HL-60 (cell line): ENCODE data around the gene PPP1R14C.

Source experiments
- DNase-seq, 2 experiments: peaks; one replicate each; pipeline ENCODE4 v3.0.0-alpha.2; 2010 to 2020; ENCODE audit warnings: low read depth in 1 of 2, low spot score in 1 of 2
- H3K27ac ChIP-seq: fragments of 250-450 bp; sonication (Bioruptor Pico); replicated peaks from 2 replicates; pipeline ENCODE4 v1.5.1; 2020; ENCODE audit warnings: mild to moderate bottlenecking, moderate library complexity
- H3K27me3 ChIP-seq: fragments of 250-450 bp; sonication (Bioruptor Pico); 2 replicates; pipeline ENCODE4 v1.5.1; 2021; ENCODE audit warnings: mild to moderate bottlenecking, moderate library complexity; ENCODE audit not compliant: insufficient read depth, poor library complexity, severe bottlenecking
- H3K4me3 ChIP-seq: replicated peaks from 2 replicates; pipeline ENCODE4 v1.5.1; 2011; ENCODE audit warnings: mild to moderate bottlenecking, control low read depth, low read length; ENCODE audit not compliant: insufficient read depth
- GABPA ChIP-seq: IDR thresholded peaks from 2 replicates; pipeline ENCODE4 v1.6.1; 2012; ENCODE audit warnings: low read depth
- POLR2AphosphoS5 ChIP-seq: IDR thresholded peaks from 2 replicates; pipeline ENCODE4 v1.6.1; 2012; ENCODE audit warnings: low read depth
- SPI1 ChIP-seq: IDR thresholded peaks from 2 replicates; pipeline ENCODE4 v1.6.1; 2012; ENCODE audit warnings: low read depth, mild to moderate bottlenecking, borderline replicate concordance
- TF ChIP-seq, protein P1 (sequence below): IDR thresholded peaks from 2 replicates; pipeline ENCODE4 v1.6.1; 2012; ENCODE audit warnings: low read depth; ENCODE audit not compliant: insufficient replicate concordance
- TF ChIP-seq, protein P2 (sequence below): IDR thresholded peaks from one replicate; pipeline ENCODE4 v1.5.1; 2011; ENCODE audit warnings: low read length, control low read depth, inconsistent platforms; ENCODE audit not compliant: insufficient read depth

The PPP1R14C gene

DNA sequence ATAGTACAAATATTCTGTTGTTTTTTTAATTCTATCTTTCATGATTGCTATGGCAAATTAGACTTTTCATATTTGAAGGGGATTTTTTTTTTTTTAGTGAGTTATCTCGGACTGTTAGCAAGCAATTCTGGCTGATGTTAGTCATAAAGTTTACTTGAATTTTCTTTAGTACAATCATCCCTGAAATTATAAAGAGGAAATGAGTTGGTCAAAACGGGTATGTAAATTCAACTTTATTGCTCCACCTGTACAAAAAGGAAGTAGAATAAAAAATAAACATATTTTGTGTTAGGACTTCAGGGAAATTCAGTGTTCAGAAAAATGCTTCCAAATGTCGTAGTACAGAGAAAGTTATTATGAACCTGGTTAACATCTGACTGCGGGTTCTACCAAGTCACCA, 40.3 kb downstream of the PPP1R14C start:
- DNase-seq = no peak
- Histone ChIP-seq H3K27me3 (no peaks in the 10 kb centered on the region), H3K4me3 (no peak overlapping the region), H3K27ac (no peak overlapping the region)
- TF ChIP-seq GABPA (no peak), SPI1 (peak; percentile 26; the same call in 1 of the 2 replicates)

DNA sequence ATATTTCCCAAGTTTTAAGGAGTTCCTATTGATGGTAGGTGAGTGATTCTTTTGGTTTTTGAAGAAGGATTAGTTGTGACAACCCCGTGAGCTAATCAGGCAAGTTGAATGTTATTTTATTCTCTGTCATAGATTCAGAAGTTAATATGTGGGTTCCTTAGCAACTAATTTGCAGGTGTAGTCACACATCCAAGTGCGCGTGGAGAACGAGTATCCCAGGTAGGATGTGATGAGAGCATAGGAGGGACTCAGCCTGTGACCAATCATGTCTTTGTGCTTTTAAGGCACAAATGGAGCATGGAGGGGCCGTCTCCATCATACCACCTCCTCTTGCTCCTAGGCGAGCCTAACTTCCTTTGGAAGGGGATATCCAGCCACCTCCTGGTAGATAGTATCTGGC, 41.1 kb downstream of the PPP1R14C start:
- no peaks in the 10 kb centered on the region for H3K27me3 ChIP-seq
- TF ChIP-seq, protein P1, sequence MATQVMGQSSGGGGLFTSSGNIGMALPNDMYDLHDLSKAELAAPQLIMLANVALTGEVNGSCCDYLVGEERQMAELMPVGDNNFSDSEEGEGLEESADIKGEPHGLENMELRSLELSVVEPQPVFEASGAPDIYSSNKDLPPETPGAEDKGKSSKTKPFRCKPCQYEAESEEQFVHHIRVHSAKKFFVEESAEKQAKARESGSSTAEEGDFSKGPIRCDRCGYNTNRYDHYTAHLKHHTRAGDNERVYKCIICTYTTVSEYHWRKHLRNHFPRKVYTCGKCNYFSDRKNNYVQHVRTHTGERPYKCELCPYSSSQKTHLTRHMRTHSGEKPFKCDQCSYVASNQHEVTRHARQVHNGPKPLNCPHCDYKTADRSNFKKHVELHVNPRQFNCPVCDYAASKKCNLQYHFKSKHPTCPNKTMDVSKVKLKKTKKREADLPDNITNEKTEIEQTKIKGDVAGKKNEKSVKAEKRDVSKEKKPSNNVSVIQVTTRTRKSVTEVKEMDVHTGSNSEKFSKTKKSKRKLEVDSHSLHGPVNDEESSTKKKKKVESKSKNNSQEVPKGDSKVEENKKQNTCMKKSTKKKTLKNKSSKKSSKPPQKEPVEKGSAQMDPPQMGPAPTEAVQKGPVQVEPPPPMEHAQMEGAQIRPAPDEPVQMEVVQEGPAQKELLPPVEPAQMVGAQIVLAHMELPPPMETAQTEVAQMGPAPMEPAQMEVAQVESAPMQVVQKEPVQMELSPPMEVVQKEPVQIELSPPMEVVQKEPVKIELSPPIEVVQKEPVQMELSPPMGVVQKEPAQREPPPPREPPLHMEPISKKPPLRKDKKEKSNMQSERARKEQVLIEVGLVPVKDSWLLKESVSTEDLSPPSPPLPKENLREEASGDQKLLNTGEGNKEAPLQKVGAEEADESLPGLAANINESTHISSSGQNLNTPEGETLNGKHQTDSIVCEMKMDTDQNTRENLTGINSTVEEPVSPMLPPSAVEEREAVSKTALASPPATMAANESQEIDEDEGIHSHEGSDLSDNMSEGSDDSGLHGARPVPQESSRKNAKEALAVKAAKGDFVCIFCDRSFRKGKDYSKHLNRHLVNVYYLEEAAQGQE = no peak
- TF ChIP-seq GABPA = no peak
- TF ChIP-seq SPI1 = no peak
- no peak for TF ChIP-seq POLR2AphosphoS5
- TF ChIP-seq, protein P2, sequence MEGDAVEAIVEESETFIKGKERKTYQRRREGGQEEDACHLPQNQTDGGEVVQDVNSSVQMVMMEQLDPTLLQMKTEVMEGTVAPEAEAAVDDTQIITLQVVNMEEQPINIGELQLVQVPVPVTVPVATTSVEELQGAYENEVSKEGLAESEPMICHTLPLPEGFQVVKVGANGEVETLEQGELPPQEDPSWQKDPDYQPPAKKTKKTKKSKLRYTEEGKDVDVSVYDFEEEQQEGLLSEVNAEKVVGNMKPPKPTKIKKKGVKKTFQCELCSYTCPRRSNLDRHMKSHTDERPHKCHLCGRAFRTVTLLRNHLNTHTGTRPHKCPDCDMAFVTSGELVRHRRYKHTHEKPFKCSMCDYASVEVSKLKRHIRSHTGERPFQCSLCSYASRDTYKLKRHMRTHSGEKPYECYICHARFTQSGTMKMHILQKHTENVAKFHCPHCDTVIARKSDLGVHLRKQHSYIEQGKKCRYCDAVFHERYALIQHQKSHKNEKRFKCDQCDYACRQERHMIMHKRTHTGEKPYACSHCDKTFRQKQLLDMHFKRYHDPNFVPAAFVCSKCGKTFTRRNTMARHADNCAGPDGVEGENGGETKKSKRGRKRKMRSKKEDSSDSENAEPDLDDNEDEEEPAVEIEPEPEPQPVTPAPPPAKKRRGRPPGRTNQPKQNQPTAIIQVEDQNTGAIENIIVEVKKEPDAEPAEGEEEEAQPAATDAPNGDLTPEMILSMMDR = no peak
- no peak for DNase-seq
- H3K27ac ChIP-seq = no peak overlapping the region
- no peak overlapping the region for H3K4me3 ChIP-seq

DNA sequence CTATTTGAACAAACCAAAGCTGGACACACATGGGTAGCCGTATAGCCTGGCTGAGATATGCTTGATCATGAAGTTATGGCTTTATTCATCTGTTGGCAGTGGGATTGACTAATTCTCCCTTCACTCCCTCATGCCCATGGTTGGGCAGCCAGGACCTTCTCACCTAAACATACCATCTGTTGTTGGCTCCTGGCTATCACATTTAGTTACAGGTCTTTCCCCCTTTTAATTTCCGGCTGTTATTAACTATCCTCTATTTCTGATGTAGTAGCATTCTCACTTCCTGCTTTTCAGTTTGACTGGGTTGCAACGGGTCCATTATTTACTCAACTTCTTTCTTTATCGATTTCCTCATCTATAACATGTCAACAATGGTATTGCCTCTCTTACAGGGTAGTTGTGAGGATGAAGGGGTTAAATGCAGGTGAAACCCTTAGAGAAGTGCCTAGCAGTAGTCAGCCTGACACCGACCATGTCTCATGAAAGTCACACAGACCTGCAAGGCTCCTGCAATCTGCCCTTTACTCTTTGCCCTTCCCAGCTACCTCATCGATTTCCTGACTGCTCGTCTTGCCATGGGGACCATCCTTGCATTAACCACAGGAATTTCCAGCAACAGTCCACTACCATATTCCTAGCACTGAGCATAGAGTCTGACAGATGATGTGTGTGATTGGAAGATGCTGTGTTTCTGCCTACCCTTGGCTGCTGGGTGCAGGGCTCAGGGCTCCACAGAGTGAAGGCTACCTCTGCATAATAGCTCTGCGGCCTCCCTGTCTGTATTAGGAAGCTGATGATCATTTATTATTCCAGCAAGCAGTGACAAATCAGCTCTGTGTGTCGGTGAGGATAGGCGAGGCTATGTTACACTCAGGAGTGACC, 42.2 kb downstream of the PPP1R14C start:
- H3K27me3 ChIP-seq = no peaks in the 10 kb centered on the region
- no peak for TF ChIP-seq GABPA
- TF ChIP-seq, protein P2 = no peak
- TF ChIP-seq, protein P1 = no peak
- no peak overlapping the region for H3K27ac ChIP-seq
- H3K4me3 ChIP-seq = no peak overlapping the region
- no peak for DNase-seq

DNA sequence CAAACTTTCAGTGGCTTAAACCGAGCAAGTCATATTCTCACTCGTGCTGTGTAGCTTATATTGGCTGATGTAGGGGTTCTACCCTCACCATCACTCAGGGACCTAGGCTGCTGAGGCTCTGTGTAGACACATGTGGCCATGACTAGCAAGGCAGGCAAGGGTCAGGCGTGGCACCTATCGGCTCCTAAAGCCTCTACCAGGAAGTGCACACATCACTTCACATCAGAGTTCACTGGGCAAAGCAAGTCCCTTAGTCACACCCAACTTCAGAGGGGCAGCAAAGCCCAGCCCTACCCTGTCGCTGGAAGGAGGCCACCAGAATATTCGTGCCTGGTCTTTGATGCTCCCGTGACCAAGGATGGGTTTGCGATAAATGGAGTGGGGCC, 42.9 kb downstream of the PPP1R14C start:
- H3K27me3 ChIP-seq = no peaks in the 10 kb centered on the region
- DNase-seq = no peak
- no peak overlapping the region for H3K27ac ChIP-seq
- TF ChIP-seq, protein P1 = no peak
- TF ChIP-seq SPI1 = no peak
- TF ChIP-seq GABPA = no peak
- TF ChIP-seq POLR2AphosphoS5 = no peak
- TF ChIP-seq, protein P2 = no peak
- no peak overlapping the region for H3K4me3 ChIP-seq
